GM19328 (cell line): ENCODE data around the gene SUGCT.

Source experiments
- ATAC-seq: cut with Tn5 transposase; IDR thresholded peaks from one replicate; pipeline ENCODE4 v1.9.1; 2021; ENCODE audit warnings: mild to moderate bottlenecking, moderate library complexity; ENCODE audit not compliant: unreplicated experiment

SUGCT gene

GRCh38 chr7:40840990-40841389 lies 706.2 kb downstream of the SUGCT start:
- no peak for ATAC-seq

GRCh38 chr7:40842641-40843040 lies 707.8 kb downstream of the SUGCT start:
- no peak for ATAC-seq

- no peak for ATAC-seq
Measured at GRCh38 chr7:40843338-40843985, 708.7 kb downstream of the SUGCT start.

GRCh38 chr7:40845943-40846342 lies 711.1 kb downstream of the SUGCT start:
- ATAC-seq, result no peak

- no peak for ATAC-seq
Measured at GRCh38 chr7:40847921-40848320, 713.1 kb downstream of the SUGCT start.

GRCh38 chr7:40848541-40849221 lies 713.9 kb downstream of the SUGCT start:
- ATAC-seq, result no peak

- ATAC-seq, result no peak
Measured at GRCh38 chr7:40850017-40850416, 715.2 kb downstream of the SUGCT start.

- ATAC-seq, result no peak
Measured at GRCh38 chr7:40851001-40851400, 716.2 kb downstream of the SUGCT start.

- ATAC-seq, result no peak
Measured at GRCh38 chr7:40859076-40859475, 724.3 kb downstream of the SUGCT start.

GRCh38 chr7:40859965-40860543 lies 725.2 kb downstream of the SUGCT start:
- ATAC-seq, result no peak

GRCh38 chr7:40865441-40866233 lies 730.8 kb downstream of the SUGCT start:
- ATAC-seq, result no peak

GRCh38 chr7:40866601-40867000 lies 731.8 kb downstream of the SUGCT start:
- ATAC-seq, result no peak

- no peak for ATAC-seq
Measured at GRCh38 chr7:40870108-40870507, 735.3 kb downstream of the SUGCT start.

- ATAC-seq, result no peak
Measured at GRCh38 chr7:40873248-40873647, 738.4 kb downstream of the SUGCT start.

GRCh38 chr7:40874756-40875155 lies 740.0 kb downstream of the SUGCT start:
- no peak for ATAC-seq

GRCh38 chr7:40876601-40877000 lies 741.8 kb downstream of the SUGCT start:
- no peak for ATAC-seq

GRCh38 chr7:40879941-40880543 lies 745.2 kb downstream of the SUGCT start:
- no peak for ATAC-seq

- no peak for ATAC-seq
Measured at GRCh38 chr7:40880581-40880980, 745.8 kb downstream of the SUGCT start.

GRCh38 chr7:40881405-40881926 lies 746.7 kb downstream of the SUGCT start:
- ATAC-seq, result no peak

GRCh38 chr7:40882071-40882658 lies 747.4 kb downstream of the SUGCT start:
- ATAC-seq, result no peak

- no peak for ATAC-seq
Measured at GRCh38 chr7:40883826-40884225, 749.0 kb downstream of the SUGCT start.
